ENCODE measurements around the gene RSL1D1.
"Not testable (repeated sequence)": the region's sequence is repeated elsewhere in the genome, so short reads cannot be mapped to it uniquely, and the experiment has no call there.

The RSL1D1 gene

DNA sequence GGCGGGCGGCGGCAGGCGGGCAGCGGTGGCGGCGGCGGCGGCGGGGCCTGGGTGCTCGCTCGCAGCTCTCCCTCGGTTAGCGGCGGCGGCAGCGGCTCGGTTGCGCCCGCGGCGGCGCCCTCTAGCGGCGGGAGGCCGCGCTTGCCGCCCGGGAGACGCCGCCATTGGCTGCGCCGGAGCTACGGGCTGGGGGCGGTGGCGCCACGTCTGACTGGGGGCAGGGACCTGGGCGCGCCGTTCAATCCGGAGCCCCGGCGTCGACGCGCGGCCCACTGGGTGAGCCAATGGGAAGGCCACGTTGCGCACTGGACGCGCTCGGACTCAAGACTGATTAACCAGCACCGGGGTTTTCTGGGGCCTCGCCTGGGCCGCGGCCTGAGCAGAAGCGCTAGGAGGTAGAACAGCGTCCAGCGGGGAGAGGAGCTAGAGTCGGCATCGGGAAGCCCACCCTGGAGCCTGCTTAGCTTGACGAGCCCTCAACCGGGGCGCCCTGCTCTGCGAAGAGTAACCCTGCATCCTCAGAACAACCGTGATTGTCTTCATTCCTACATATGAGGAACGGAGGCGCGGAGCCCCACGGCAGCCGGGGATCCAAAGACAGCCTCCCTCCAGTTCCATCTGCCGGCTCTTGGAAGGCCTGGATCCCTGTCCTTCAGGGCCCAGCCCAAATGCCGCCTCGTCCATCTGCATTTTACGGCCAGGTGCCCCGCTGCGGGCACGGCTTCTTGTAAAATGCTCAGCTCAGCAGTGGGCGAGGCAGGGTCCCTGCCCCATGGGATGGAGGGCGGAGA lies 54.0 kb downstream of the RSL1D1 start, which contains the start of gene ZC3H7A:
TSS of gene ZC3H7A (minus strand) at position 93 of the 791 bp plus-strand sequence. CDS start 14,904 bp downstream, outside the sequence.
- peak; percentile 96 for ATAC-seq

DNA sequence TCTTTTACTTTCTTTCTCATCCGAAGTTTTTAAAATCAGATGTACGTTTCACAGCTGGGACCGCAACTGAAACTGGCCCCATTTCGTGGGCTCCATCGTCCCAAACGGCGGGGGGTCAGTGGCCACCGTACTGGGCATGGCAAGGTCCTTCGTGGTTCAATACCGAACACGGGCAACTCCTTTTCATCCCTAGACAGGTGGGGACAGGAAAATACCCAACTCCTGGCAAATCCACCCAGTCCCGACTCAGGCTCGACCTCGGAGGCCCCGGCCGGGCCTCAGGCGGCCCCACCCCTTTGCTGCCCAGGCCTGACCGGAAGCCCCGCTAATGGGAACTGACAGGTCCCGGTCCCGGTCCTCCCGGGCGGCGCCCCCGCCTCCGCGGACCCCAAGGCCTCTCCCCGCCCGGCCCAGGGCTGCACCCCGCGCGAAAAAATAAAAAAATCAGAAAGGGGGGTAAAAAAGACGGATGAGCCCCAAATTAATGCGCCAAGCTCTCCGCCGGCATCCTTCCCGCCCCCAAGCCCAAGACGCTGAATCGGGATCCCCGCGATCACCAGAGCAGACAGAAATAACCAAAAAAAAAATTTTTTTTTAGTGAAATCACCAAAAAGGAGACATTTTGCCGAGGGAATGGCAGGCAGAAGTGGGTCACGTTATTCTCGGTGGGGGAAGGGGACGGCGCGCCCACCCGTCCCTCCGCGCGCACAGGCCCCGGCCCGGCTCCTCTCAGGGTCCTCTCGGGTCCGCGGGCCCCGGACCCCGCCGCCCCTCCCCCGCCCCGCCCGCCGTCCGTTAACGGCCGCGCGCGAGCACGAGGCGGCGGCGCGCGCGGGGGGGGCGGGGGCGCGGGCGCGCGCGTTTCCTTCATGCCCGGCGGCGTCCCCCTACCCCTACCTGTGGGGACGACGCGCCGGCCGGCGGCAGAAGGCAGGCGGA lies 54.8 kb downstream of the RSL1D1 start:
- no peak for ATAC-seq

DNA sequence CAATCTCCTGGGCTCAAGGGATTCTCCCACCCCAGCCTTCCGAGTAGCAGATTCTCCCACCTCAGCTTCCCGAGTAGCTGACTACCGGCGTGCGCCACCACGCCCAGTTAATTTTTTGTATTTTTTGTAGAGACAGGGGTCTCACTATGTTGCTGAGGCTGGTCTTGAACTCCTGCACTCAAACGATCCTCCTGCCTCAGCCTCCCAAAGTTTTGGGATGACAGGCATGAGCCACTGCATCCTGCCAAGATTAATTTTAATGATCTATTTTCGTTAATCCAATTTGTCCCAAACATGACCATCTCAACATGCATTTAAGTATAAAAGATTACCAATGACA lies 55.5 kb downstream of the RSL1D1 start:
- ATAC-seq = no peak

DNA sequence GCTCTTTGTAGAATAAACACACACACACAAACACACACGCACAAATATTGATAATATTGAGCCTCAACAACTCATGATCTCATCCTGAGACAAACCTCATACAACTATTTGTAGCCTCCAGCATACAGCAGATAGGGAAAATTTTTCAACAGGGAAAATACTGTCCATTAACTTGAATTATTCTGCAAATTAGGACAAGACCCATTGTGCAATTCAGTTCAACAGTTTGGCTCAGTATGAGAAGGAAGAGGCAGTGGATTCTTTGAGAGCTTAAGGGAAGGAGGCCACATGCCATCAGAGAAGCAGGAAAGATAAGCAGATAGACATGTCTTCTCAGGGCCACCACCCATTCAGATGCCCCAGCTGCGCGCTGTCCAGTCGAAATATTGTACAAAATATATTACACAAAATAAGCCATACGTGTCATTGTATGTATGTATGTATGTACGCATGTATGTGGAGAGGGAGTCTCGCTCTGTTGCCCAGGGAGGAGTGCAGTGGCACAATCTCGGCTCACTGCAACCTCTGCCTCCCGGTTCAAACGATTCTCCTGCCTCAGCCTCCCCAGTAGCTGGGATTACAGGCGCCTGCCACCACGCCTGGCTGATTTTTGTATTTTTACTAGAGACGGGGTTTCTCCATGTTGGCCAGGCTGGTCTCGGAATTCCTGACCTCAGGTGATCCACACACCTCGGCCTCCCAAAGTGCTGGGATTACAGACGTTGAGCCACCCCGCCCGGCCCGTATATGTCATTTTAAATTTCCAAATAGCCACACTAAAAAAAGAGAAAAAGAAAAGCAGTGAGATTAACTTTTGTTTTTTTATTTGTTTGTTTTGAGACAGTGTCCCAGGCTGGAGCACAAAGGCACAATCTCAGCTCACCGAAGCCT lies 56.1 kb downstream of the RSL1D1 start:
- ATAC-seq = no peak

DNA sequence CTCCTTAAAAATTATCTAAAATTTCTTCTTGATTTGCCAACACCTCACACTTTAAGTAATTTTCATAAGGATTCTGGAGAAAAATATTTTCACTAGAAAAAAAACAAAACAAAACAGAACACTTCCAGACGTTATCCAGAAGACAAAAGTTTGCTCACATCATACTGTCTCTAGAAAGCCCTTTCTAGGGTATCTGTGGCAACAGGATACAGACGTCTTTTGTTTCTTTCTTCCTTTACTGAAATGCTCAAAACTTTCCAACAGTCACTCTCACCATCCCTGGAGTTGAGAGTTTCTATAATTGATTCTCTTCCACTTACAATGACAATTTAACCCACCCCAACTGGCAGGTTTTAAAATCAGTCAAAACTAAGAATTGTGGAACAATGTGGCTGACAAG lies 56.9 kb downstream of the RSL1D1 start:
- no peak for ATAC-seq

DNA sequence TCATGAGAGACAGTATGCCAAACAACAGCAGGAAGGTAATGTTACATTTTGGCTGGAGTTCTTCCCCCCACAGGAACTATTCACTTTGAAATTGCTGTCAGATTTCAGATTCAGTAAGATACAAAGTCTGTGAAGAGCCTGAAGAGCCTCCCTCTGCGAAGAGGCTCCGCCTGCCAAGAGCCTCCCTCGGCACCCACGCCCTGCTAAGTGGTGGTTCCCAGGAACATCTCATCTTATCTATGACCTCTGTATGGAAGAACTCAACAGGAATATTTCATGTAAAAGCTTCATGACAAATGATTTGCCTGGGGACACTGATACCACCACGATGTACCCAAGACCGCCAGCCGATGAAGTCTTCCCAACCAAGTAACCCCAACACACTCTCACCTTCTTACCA lies 57.5 kb downstream of the RSL1D1 start:
- ATAC-seq = no peak

DNA sequence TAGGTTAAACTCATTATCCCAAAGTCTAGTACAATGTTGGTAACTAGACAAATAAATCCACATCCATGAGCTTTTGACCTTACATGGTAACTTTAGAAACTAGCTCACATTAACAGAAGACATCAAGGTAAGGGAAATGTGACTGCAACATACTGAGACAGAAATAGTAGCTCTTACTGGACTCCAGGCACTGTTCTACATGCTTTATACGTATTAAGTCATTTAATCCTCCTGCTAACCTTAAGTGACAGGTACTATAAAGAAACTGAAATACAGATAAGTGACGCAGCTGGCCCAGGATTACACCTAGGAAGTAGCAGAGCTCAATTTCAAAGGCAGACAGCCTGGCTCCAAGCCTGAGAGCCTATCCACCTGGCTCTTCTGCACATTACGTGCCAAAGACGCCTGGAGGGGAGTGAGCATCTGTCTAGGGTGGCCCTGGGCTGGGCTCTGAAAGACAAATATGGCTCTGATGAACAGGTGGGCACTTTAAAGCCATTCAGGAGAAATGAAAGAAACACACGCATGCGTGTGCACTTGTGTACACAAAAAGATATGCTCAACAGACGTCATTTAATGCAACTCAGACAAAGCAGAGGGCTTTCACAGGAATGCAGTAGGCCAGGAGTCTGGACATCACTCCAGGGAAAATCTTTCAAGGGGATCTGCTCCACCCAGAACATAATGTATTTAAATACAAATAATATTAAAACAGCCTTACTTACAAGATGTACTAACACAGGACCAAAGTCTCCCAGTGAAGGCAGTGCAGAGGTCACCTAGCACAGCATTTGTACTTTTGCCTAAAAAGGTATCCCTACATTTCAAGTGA lies 58.7 kb downstream of the RSL1D1 start:
- ATAC-seq = peak; percentile 17 to 18

DNA sequence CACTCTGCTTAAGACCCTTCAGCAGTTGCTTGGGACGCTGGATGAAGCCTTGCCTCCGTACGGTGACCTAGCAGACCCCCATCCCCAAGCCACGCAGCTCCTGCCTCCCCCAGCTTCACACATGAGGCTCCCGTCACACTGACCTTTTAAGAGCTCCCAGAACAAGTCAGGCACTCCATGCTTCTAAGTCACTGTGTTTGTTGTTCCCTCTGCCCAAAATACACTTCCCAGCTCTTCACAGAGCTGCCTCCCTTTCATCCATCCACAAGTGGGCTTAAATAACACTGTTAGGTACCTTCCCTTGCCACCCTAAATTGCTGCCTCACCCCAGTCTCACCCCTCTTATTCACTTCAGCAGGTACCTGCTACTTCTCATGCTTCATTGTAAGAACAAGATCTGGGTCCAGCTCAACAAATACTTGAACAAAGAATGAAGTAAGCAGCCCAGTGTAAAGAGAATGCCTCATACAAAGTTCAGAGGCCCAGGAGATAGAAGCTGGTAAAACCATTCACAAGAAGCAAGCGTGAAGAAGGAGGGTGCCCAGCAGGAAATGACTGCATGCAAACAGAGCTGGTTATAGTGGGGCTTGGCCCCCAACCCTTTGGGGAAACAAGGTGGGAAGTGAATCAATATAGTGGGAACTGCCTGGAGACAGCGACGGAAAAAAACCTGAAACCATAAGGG lies 60.1 kb downstream of the RSL1D1 start:
- ATAC-seq = peak; percentile 14 to 25

DNA sequence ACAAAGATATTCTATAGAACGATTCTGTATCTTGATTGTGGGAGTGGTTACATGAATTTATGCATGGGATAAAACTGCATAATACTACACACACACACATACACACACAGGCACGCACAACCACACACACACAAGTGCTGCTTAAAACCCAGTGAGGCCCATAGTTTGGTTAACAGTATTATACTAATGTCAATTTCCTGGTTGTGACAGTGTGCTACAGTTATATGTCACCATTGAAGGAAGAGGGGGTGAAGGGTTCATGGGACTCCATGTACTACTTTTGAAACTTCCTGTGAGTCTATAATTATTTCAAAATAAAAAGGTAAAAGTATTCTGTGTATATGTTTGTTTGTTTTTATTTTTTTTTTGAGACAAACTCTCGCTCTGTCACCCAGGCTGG lies 62.4 kb downstream of the RSL1D1 start:
- ATAC-seq = peak; percentile 43 to 48

DNA sequence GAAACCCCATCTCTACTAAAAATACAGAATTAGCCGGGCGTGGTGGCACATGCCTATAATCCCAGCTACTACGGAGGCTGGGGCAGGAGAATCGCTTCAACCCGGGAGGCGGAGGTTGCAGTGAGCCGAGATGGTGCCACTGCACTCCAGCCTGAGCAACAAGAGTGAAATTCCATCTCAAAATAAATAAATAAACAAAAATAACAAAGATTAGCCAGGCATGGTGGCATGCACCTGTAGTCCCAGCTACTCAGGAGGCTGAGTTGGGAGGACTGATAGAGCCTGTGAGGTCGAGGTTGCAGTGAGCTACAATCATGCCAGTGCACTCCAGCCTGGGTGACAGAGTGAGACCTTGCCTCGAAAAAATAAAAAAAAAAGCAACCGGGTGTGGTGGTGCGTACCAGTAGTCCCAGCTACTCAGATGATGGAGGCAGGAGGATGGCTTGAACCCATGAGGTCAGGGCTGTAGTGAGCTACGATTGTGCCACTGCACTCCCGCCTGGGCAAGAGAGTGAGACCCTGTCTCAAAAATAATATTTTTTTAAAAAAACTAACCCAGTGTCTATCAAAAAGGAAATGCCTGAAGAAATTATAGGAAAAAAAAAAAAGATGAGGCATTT lies 66.3 kb downstream of the RSL1D1 start:
- ATAC-seq = not testable (repeated sequence)

DNA sequence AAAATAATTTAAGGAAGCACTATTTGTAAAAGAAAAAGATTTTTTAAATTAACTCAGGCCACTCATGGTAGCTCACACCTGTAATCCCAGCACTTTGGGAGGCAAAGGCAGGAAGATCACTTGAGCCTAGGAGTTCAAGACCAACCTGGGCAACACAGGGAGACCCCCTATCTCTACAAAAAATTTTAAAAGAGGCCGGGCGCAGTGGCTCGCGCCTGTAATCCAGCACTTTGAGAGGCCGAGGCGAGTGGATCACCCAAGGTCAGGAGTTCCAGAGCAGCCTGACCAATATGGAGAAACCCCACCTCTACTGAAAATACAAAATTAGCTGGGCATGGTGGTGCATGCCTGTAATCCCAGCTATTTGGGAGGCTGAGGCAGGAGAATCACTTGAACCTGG lies 67.0 kb downstream of the RSL1D1 start:
- not testable (repeated sequence) for ATAC-seq

DNA sequence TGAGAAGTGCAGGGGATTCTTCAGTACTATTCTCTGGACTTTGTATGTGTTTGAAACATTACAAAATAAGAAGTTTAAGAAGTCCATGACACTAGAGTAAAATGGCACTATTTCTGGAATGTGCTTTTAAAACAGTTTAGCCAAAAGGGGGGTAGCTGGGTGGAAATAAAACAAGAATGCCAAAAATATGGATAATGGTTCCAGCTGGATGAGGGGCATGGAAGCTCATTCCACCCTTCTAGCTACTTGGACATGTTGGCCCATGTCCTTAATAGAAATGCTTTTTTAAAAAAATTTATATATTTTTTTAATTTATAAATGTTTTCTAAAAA lies 67.3 kb downstream of the RSL1D1 start:
- ATAC-seq = no peak
